H9 (cell line): Measurements from ENCODE around the gene VOPP1. TPM values are rescaled to one million over a fixed set of nuclear protein-coding genes. Genes with fewer than 3 reads are reported as not detected.

Experiments used
- DNase-seq: peaks from one replicate; pipeline ENCODE4 v3.0.0-alpha.2; 2017
- H2AFZ ChIP-seq: one replicate; pipeline ENCODE4 v1.6.1; 2013; ENCODE audit warnings: mild to moderate bottlenecking, low read length, control low read depth, moderate library complexity
- H2AK5ac ChIP-seq: 2 replicates; pipeline ENCODE4 v1.6.1; 2013; ENCODE audit warnings: low read length, control low read depth, mixed read lengths; ENCODE audit not compliant: insufficient read length
- H2BK120ac ChIP-seq: one replicate; pipeline ENCODE4 v1.6.1; 2013; ENCODE audit warnings: low read depth, mild to moderate bottlenecking, low read length, control low read depth, inconsistent platforms; ENCODE audit not compliant: poor library complexity, severe bottlenecking
- H2BK12ac ChIP-seq: 2 replicates; pipeline ENCODE4 v1.6.1; 2013; ENCODE audit warnings: low read length, control low read depth, mixed read lengths, low read depth; ENCODE audit not compliant: insufficient read length
- H2BK15ac ChIP-seq: 2 replicates; pipeline ENCODE4 v1.6.1; 2013; ENCODE audit warnings: low read depth, low read length, control low read depth
- H2BK20ac ChIP-seq: one replicate; pipeline ENCODE4 v1.6.1; 2013; ENCODE audit warnings: low read depth, mild to moderate bottlenecking, low read length, control low read depth, inconsistent platforms; ENCODE audit not compliant: poor library complexity, severe bottlenecking
- H2BK5ac ChIP-seq: 2 replicates; pipeline ENCODE4 v1.6.1; 2013; ENCODE audit warnings: low read length, control low read depth, mixed read lengths; ENCODE audit not compliant: insufficient read length
- H3K14ac ChIP-seq: 2 replicates; pipeline ENCODE4 v1.6.1; 2013; ENCODE audit warnings: low read length, control low read depth; ENCODE audit not compliant: insufficient read depth
- H3K18ac ChIP-seq: 2 replicates; pipeline ENCODE4 v1.6.1; 2013; ENCODE audit warnings: low read depth, mild to moderate bottlenecking, mixed read lengths, low read length, control low read depth; ENCODE audit not compliant: insufficient read length
- H3K23ac ChIP-seq: 2 replicates; pipeline ENCODE4 v1.6.1; 2013; ENCODE audit warnings: low read length, control low read depth, mixed read lengths, low read depth; ENCODE audit not compliant: insufficient read length
- H3K23me2 ChIP-seq: 2 replicates; pipeline ENCODE4 v1.6.1; 2013; ENCODE audit warnings: low read depth, mild to moderate bottlenecking, mixed read lengths, low read length, control low read depth; ENCODE audit not compliant: insufficient read length, poor library complexity, severe bottlenecking
- H3K27ac ChIP-seq: 2 replicates; pipeline ENCODE4 v1.5.1; 2013; ENCODE audit warnings: low read length, control low read depth, mixed read lengths, low read depth; ENCODE audit not compliant: insufficient read length
- H3K27me3 ChIP-seq: 2 replicates; pipeline ENCODE4 v1.6.1; 2013; ENCODE audit warnings: low read length, control low read depth, inconsistent platforms; ENCODE audit not compliant: insufficient read depth
- H3K4ac ChIP-seq: 2 replicates; pipeline ENCODE4 v1.6.1; 2013; ENCODE audit warnings: low read depth, mild to moderate bottlenecking, control low read depth, inconsistent platforms, low read length, moderate library complexity
- H3K4me1 ChIP-seq: 2 replicates; pipeline ENCODE4 v1.6.1; 2013; ENCODE audit warnings: low read length, control low read depth, inconsistent platforms; ENCODE audit not compliant: insufficient read depth
- H3K4me2 ChIP-seq: 2 replicates; pipeline ENCODE4 v1.6.1; 2013; ENCODE audit warnings: low read length, control low read depth, mixed read lengths; ENCODE audit not compliant: insufficient read length, insufficient read depth
- H3K56ac ChIP-seq: 2 replicates; pipeline ENCODE4 v1.6.1; 2013; ENCODE audit warnings: low read depth, mild to moderate bottlenecking, mixed read lengths, low read length, control low read depth; ENCODE audit not compliant: insufficient read length
- H3K79me1 ChIP-seq: 2 replicates; pipeline ENCODE4 v1.6.1; 2013; ENCODE audit warnings: low read depth, mild to moderate bottlenecking, moderate library complexity, low read length, control low read depth, inconsistent platforms; ENCODE audit not compliant: insufficient read depth, poor library complexity, severe bottlenecking
- H3K79me2 ChIP-seq: 2 replicates; pipeline ENCODE4 v1.6.1; 2013; ENCODE audit warnings: low read length, control low read depth, inconsistent platforms; ENCODE audit not compliant: insufficient read depth
- H3K9ac ChIP-seq: 2 replicates; pipeline ENCODE4 v1.6.1; 2013; ENCODE audit warnings: low read length, control low read depth, mixed read lengths; ENCODE audit not compliant: insufficient read length; ENCODE audit errors: extremely low read depth
- H3K9me3 ChIP-seq: one replicate; pipeline ENCODE4 v1.6.1; 2013; ENCODE audit warnings: low read depth, low read length, inconsistent platforms; ENCODE audit not compliant: control insufficient read depth
- H3T11ph ChIP-seq: one replicate; pipeline ENCODE4 v1.6.1; 2013; ENCODE audit warnings: mild to moderate bottlenecking, low read length, control low read depth, inconsistent platforms
- H4K20me1 ChIP-seq: one replicate; pipeline ENCODE4 v1.6.1; 2013; ENCODE audit not compliant: control insufficient read depth, insufficient read length, insufficient read depth
- H4K5ac ChIP-seq: 2 replicates; pipeline ENCODE4 v1.6.1; 2013; ENCODE audit warnings: low read depth, mild to moderate bottlenecking, mixed read lengths, low read length, control low read depth; ENCODE audit not compliant: insufficient read length
- H4K8ac ChIP-seq: replicated peaks from 2 replicates; pipeline ENCODE4 v1.6.1; 2013; ENCODE audit warnings: low read length, control low read depth, mixed read lengths, low read depth; ENCODE audit not compliant: insufficient read length
- H4K91ac ChIP-seq: 2 replicates; pipeline ENCODE4 v1.6.1; 2013; ENCODE audit warnings: low read depth, mild to moderate bottlenecking, moderate library complexity, mixed read lengths, low read length, control low read depth; ENCODE audit not compliant: insufficient read length
- H3K27ac Mint-ChIP-seq, 3 experiments: 2 replicates in 2 of 3; 3 replicates in 1 of 3; pipeline ENCODE4 v1.8.0; 2020 to 2021; ENCODE audit warnings: mixed read lengths in 3 of 3, mild to moderate bottlenecking in 1 of 3, moderate library complexity in 1 of 3
- H3K27me3 Mint-ChIP-seq: 2 replicates; pipeline ENCODE4 v1.8.0; 2021; ENCODE audit warnings: low read depth, mild to moderate bottlenecking, moderate library complexity, mixed read lengths
- H3K36me3 Mint-ChIP-seq, 3 experiments: 2 replicates in 2 of 3; 3 replicates in 1 of 3; pipeline ENCODE4 v1.8.0; 2020 to 2021; ENCODE audit warnings: low read depth in 3 of 3, mixed read lengths in 3 of 3; ENCODE audit not compliant: insufficient read depth in 1 of 3
- H3K4me1 Mint-ChIP-seq, 2 experiments: 2 replicates each; pipeline ENCODE4 v1.8.0; 2020; ENCODE audit warnings: mixed read lengths in 2 of 2
- H3K4me3 Mint-ChIP-seq, 2 experiments: 2 replicates in 1 of 2; 3 replicates in 1 of 2; pipeline ENCODE4 v1.8.0; 2020 to 2021; ENCODE audit warnings: mild to moderate bottlenecking in 2 of 2, mixed read lengths in 2 of 2, moderate library complexity in 1 of 2
- H3K9me3 Mint-ChIP-seq, 2 experiments: 2 replicates in 1 of 2; 3 replicates in 1 of 2; pipeline ENCODE4 v1.8.0; 2020; ENCODE audit warnings: mild to moderate bottlenecking in 2 of 2, mixed read lengths in 2 of 2, moderate library complexity in 1 of 2
- CTCF ChIP-seq: fragments of 200-600 bp; sonication (generic); conservative IDR thresholded peaks from 3 replicates; pipeline ENCODE4 v1.8.0; 2021; ENCODE audit warnings: antibody characterized with exemption, mild to moderate bottlenecking
- WGBS: extraction: QIAGEN DNeasy Blood & Tissue Kit; methylation state at CpG from one replicate; pipeline ENCODE4 v1.1.7; 2013; ENCODE audit warnings: missing lambda C conversion rate, low lambda C conversion rate, mixed read lengths; ENCODE audit not compliant: insufficient read length; ENCODE audit errors: extremely low coverage; 5-methylcytosine and 5-hydroxymethylcytosine counted together
- total RNA-seq: library from RNA; stranded (reverse); gene quantifications from 2 replicates; pipeline ENCODE4 v1.2.1, GENCODE V29; 2021

The VOPP1 gene
- total RNA-seq, 1 experiment from 2014 or later, result 55.7 TPM

DNA sequence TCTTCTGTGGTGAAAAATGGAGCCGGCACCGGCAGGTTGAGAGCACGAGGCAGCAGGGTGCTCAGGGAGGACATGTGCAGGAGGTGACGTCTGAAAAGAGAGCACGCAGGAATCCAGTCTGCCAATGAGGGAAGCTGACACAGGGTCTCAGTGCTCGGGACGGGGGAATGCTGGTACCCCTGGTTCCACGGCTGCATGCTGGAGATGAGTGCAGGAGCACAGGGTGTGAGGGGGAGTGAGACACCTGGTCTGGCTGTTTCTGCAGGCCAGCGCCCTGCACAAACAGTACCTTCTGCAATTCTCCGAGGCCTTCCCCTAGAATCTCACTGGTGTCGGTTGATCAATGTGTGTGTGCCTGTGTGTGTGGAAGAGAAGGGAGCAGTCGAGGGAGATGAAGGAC is 72.7 kb downstream of the VOPP1 start:
- Histone ChIP-seq H3K4me1 (no peaks in the 10 kb centered on the region), H3K27me3 (no peaks in the 10 kb centered on the region), H3K79me1 (peaks cover 3% of the 10 kb centered on the region), H2BK15ac (no peak overlapping the region), H4K20me1 (no peaks in the 10 kb centered on the region), H2AK5ac (no peak overlapping the region), H3K9ac (no peak overlapping the region), H3T11ph (no peak overlapping the region), H4K8ac (no peak overlapping the region), H2BK120ac (no peak overlapping the region), H3K4ac (no peak overlapping the region), H3K4me2 (no peak overlapping the region), H3K56ac (no peak overlapping the region), H3K23ac (no peak overlapping the region), H3K79me2 (no peaks in the 10 kb centered on the region; the same call in 1 of the 2 replicates), H4K91ac (no peak overlapping the region), H3K18ac (no peak overlapping the region), H2AFZ (no peak overlapping the region), H3K9me3 (no peaks in the 10 kb centered on the region), H2BK20ac (no peak overlapping the region), H3K23me2 (no peaks in the 10 kb centered on the region), H2BK5ac (no peak overlapping the region), H4K5ac (no peak overlapping the region), H2BK12ac (no peak overlapping the region), H3K14ac (no peak overlapping the region), H3K27ac (no peak overlapping the region)
- H3K27ac Mint-ChIP-seq, result peak overlapping the region in 2 of 3 experiments; percentile 30 to 46; a peak in 1 of 7 replicates
- peaks cover 25 to 39% of the 10 kb centered on the region in 2 experiments for H3K4me1 Mint-ChIP-seq
- H3K9me3 Mint-ChIP-seq, result no peaks in the 10 kb centered on the region
- H3K36me3 Mint-ChIP-seq, result peaks cover 0 to 23% (median 22%) of the 10 kb centered on the region in 3 experiments; a peak in 6 of 7 replicates
- DNase-seq, result no peak
- no peak overlapping the region for H3K4me3 Mint-ChIP-seq
- H3K27me3 Mint-ChIP-seq, result no peaks in the 10 kb centered on the region
- no CpG with 5 or more reads among the region's 12 CpGs for WGBS
- no peak for TF ChIP-seq CTCF
